SW 1271 (cell line): ENCODE measurements around the gene LRRC75A.
"Not testable (repeated sequence)": the region's sequence is repeated elsewhere in the genome, so short reads cannot be mapped to it uniquely, and the experiment has no call there.

Experiments
- DNase-seq, 2 experiments: peaks; one replicate each; lab custom pipeline; 2025; lab: John Stamatoyannopoulos, UW

LRRC75A gene

GRCh38 chr17:16450028-16450427, 42.0 kb downstream of the LRRC75A start:
- no peak for DNase-seq

GRCh38 chr17:16449121-16449570, 42.8 kb downstream of the LRRC75A start:
- DNase-seq: no peak

- DNase-seq: no peak
Measured at GRCh38 chr17:16448490-16448889, 43.5 kb downstream of the LRRC75A start.

- DNase-seq: no peak
Measured at GRCh38 chr17:16447676-16448075, 44.3 kb downstream of the LRRC75A start.

GRCh38 chr17:16446338-16446983, 45.5 kb downstream of the LRRC75A start:
- peak in 1 of 2 experiments; percentile 41 for DNase-seq

GRCh38 chr17:16444258-16444886, 47.6 kb downstream of the LRRC75A start:
- no peak for DNase-seq

GRCh38 chr17:16443511-16444257, 48.3 kb downstream of the LRRC75A start:
- no peak for DNase-seq

GRCh38 chr17:16442594-16443510, 49.1 kb downstream of the LRRC75A start:
- DNase-seq: no peak

- DNase-seq: no peak
Measured at GRCh38 chr17:16442141-16442540, 49.9 kb downstream of the LRRC75A start.

GRCh38 chr17:16440901-16441629, 50.9 kb downstream of the LRRC75A start:
- DNase-seq: no peak

- DNase-seq: not testable (repeated sequence)
Measured at GRCh38 chr17:16440354-16440753, 51.6 kb downstream of the LRRC75A start.

GRCh38 chr17:16439811-16440351, 52.1 kb downstream of the LRRC75A start:
- no peak for DNase-seq

GRCh38 chr17:16439303-16439791, 52.6 kb downstream of the LRRC75A start:
- no peak for DNase-seq

- peak; percentile 100 for DNase-seq
Measured at GRCh38 chr17:16438557-16439302, 53.3 kb downstream of the LRRC75A start.

GRCh38 chr17:16438173-16438556, 53.8 kb downstream of the LRRC75A start:
- no peak for DNase-seq

GRCh38 chr17:16437083-16437482, 54.9 kb downstream of the LRRC75A start:
- no peak for DNase-seq

- no peak for DNase-seq
Measured at GRCh38 chr17:16435925-16436886, 55.8 kb downstream of the LRRC75A start.

GRCh38 chr17:16434662-16435061, 57.3 kb downstream of the LRRC75A start:
- DNase-seq: no peak

GRCh38 chr17:16433514-16433913, 58.5 kb downstream of the LRRC75A start:
- no peak for DNase-seq
